GM21737 (cell line): ENCODE results near the gene SPINT2.
"Not testable (repeated sequence)": the region's sequence is repeated elsewhere in the genome, so short reads cannot be mapped to it uniquely, and the experiment has no call there.

Source experiments
- ATAC-seq: cut with Tn5 transposase; IDR thresholded peaks from one replicate; pipeline ENCODE4 v1.9.1; 2021; ENCODE audit warnings: mild to moderate bottlenecking, moderate library complexity; ENCODE audit not compliant: unreplicated experiment

Gene SPINT2

GRCh38 chr19:38318660-38319059 is 54.3 kb downstream of the SPINT2 start:
- no peak for ATAC-seq

GRCh38 chr19:38319421-38320258 is 55.3 kb downstream of the SPINT2 start, which contains the start of gene KCNK6:
TSS of gene KCNK6 (plus strand) at chr19:38319845. CDS start at chr19:38319951, 106 bp downstream.
- no peak for ATAC-seq

- ATAC-seq, result no peak
Measured at GRCh38 chr19:38320969-38321339, 56.6 kb downstream of the SPINT2 start.

- no peak for ATAC-seq
Measured at GRCh38 chr19:38321646-38322196, 57.3 kb downstream of the SPINT2 start.

- ATAC-seq, result no peak
Measured at GRCh38 chr19:38323291-38323690, 58.9 kb downstream of the SPINT2 start.

GRCh38 chr19:38324431-38324830 is 60.1 kb downstream of the SPINT2 start:
- ATAC-seq, result no peak

- ATAC-seq, result no peak
Measured at GRCh38 chr19:38326591-38326990, 62.2 kb downstream of the SPINT2 start.

GRCh38 chr19:38329651-38330050 is 65.3 kb downstream of the SPINT2 start:
- ATAC-seq, result no peak

- no peak for ATAC-seq
Measured at GRCh38 chr19:38331728-38332127, 67.4 kb downstream of the SPINT2 start.

- ATAC-seq, result no peak
Measured at GRCh38 chr19:38333245-38333644, 68.9 kb downstream of the SPINT2 start.

GRCh38 chr19:38335949-38336637 is 71.7 kb downstream of the SPINT2 start:
- peak; percentile 60 for ATAC-seq

- ATAC-seq, result peak; percentile 49
Measured at GRCh38 chr19:38336638-38337359, 72.4 kb downstream of the SPINT2 start.

GRCh38 chr19:38337360-38337653 is 72.9 kb downstream of the SPINT2 start:
- no peak for ATAC-seq

GRCh38 chr19:38339011-38339410 is 74.6 kb downstream of the SPINT2 start:
- not testable (repeated sequence) for ATAC-seq

- no peak for ATAC-seq
Measured at GRCh38 chr19:38340927-38341326, 76.6 kb downstream of the SPINT2 start.
